Mucosa of rectum (tissue), 2 donors: ENCODE measurements around the gene CHN1.

Experiments
- H3K27ac ChIP-seq, 2 donors: one replicate each; pipeline ENCODE4 v1.7.0; 2013; ENCODE audit warnings: inconsistent platforms in 2 of 2, low read depth in 2 of 2, low read length in 2 of 2
- H3K27me3 ChIP-seq, 2 donors: one replicate each; pipeline ENCODE4 v1.7.0; 2013; ENCODE audit warnings: low read length in 2 of 2; ENCODE audit not compliant: control insufficient read depth in 2 of 2, insufficient read depth in 2 of 2
- H3K36me3 ChIP-seq, 2 donors: one replicate each; pipeline ENCODE4 v1.7.0; 2013; ENCODE audit warnings: low read length in 2 of 2; ENCODE audit not compliant: control insufficient read depth in 2 of 2, insufficient read depth in 2 of 2
- H3K4me1 ChIP-seq, 2 donors: one replicate each; pipeline ENCODE4 v1.7.0; 2013; ENCODE audit warnings: low read length in 2 of 2, mild to moderate bottlenecking in 1 of 2; ENCODE audit not compliant: control insufficient read depth in 2 of 2, insufficient read depth in 2 of 2
- H3K4me3 ChIP-seq, 2 donors: one replicate each; pipeline ENCODE4 v1.7.0; 2013; ENCODE audit warnings: low read length in 2 of 2
- H3K9ac ChIP-seq, 2 donors: one replicate each; pipeline ENCODE4 v1.7.0; 2013; ENCODE audit warnings: low read length in 2 of 2, low read depth in 1 of 2, mild to moderate bottlenecking in 1 of 2
- H3K9me3 ChIP-seq, 2 donors: one replicate each; pipeline ENCODE4 v1.7.0; 2013; ENCODE audit warnings: low read length in 2 of 2; ENCODE audit not compliant: control insufficient read depth in 2 of 2
- donor health status: healthy.
- donor health status: Normal muscosa, but diverticular disease.

Gene CHN1

DNA sequence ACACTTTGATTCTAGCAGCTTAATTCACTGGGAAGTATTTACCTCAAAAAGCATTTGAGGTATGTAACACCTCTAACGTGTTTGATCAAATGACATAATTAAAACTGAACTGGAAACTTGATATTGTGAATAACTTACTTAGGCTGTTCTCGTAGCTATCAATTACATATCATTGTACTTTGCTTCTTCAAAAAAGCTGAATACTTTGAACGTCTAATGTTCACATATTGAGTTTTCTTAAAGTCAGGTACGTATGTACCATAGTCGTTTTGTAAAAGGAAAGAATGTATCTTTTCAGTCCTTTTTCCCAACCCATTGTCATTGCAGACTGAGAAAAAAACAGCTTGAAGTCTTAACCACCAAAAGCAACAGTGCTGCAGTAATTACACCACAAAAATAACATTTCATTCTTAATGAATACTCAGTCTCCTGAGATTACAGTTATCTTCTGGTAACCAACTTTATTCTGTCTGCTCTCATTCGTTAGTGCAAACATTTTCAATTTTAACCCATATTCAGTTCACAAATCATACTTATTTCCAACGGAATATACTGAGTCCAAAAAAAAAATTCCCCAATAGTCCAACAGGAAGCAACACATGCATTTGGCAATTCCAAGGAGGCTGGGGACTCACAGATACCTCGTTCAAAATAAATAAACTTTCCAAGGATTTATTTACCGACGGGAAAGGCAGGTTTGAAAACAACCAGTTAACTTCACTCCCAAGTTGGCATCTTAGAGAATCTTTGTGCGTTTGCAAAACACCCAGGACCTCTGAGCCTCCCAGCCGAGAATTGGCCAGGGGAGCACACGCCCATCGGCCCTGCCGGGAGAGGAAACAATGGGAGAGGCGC, 1.1 kb downstream of the CHN1 start:
- Histone ChIP-seq H3K27ac (no peak overlapping the region), H3K9me3 (no peaks in the 10 kb centered on the region), H3K27me3 (peaks cover 11 to 36% of the 10 kb centered on the region in 2 donors), H3K4me3 (peak overlapping the region in 1 of 2 donors; percentile 8), H3K4me1 (peaks cover 3 to 4% of the 10 kb centered on the region in 2 donors), H3K9ac (no peak overlapping the region), H3K36me3 (no peaks in the 10 kb centered on the region)

DNA sequence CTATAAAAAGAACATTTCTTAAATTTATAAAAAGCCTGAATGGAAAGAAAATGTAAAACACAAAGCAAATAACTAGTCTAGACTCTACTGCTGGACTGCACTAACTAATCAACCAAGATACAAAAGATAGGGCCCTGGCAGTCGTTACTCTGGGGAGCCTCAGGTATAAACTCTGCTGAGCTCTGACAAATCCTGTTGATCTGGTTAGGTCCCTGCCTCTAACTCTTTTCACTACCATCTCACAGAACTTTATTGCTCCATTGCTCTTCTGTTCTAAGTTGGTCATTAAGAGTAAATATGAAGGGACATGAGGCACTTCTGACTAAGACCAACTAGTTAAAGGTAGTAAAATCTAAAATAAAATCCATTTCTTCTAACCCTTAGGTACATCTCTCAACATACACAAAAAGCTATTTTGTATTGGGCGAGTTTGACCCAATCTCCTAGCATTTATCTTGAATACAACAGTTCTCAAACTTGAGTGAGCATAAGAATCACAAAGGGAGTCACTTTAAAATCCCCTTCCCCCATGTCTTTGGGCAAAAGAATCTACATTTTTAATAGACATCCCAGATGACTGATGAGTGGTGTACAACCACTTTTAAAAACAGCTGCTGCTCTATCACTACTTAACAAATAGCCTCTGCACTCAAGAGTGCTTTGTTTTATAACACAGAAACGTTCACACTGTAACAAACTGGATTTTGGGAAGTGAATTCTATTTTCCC, 2.5 kb downstream of the CHN1 start:
- H3K9ac ChIP-seq: no peak overlapping the region
- H3K4me1 ChIP-seq: peaks cover 3 to 4% of the 10 kb centered on the region in 2 donors
- no peak overlapping the region for H3K4me3 ChIP-seq
- no peaks in the 10 kb centered on the region for H3K9me3 ChIP-seq
- peaks cover 5 to 32% of the 10 kb centered on the region in 2 donors for H3K27me3 ChIP-seq
- no peak overlapping the region for H3K27ac ChIP-seq
- no peaks in the 10 kb centered on the region for H3K36me3 ChIP-seq

DNA sequence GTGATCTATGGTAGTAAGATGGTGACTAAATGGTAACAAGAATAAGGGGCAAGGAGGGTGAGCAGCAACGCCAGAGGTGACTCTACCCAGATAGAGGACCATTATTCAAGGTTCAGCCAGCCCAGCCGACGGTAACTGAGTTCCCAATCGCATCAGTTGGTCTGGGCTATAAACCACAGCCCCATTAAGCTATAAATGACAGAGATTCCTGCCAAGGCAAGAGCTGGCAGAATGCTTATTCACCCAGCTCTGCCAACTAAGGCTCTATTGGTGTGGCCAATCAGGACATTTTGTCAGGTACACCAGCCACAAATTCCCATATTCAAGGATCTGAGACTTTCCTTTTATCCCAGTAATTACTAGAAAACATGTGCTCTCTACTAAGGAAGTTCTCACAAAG, 3.6 kb downstream of the CHN1 start:
- Histone ChIP-seq H3K4me1 (peaks cover 3 to 4% of the 10 kb centered on the region in 2 donors), H3K9me3 (no peaks in the 10 kb centered on the region), H3K36me3 (no peaks in the 10 kb centered on the region), H3K27me3 (peaks cover 0 to 27% of the 10 kb centered on the region in 2 donors), H3K9ac (no peak overlapping the region), H3K27ac (no peak overlapping the region), H3K4me3 (no peak overlapping the region)

DNA sequence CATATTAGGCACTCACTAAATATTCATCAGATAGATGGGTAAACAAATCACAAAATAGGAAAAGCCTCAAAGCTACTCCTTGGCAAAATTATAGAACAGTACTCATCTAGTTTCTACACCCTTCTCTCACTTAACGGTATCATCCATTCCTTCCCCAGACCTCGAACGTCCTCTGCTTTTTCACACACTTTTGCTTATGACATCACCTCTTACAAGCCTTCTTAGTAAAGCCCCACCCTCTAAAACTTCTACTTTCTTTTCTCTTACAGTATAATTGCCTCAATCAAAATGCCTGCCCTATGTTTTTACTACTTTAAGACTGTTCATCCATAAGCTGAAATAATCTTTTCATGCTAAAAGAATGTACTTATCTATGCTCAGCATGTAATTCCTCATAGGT, 8.1 kb downstream of the CHN1 start:
- Histone ChIP-seq H3K9ac (no peak overlapping the region), H3K4me1 (no peaks in the 10 kb centered on the region), H3K27ac (no peak overlapping the region), H3K27me3 (peaks cover 0 to 9% of the 10 kb centered on the region in 2 donors), H3K4me3 (no peak overlapping the region), H3K9me3 (no peaks in the 10 kb centered on the region), H3K36me3 (no peaks in the 10 kb centered on the region)

DNA sequence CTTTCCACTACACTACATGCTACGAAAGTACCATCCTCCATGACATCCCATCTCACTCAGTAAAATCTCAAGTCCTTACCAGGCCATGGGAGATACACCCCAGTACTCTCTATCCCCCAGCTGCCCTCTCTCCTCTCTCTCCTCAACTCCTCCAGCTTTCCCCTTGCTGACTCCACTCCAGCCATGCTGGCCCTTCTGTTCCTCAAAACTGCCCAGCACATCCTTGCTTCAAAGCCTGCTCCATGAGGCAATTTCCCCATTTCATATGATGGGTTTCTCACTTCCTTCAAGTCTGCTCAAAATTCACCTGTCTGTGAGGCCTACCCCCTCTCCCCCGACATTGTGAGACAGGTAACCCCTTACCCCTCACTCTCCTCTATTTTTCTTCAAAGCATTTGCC, 8.6 kb downstream of the CHN1 start:
- H3K27ac ChIP-seq: no peak overlapping the region
- H3K9me3 ChIP-seq: no peaks in the 10 kb centered on the region
- H3K9ac ChIP-seq: no peak overlapping the region
- H3K27me3 ChIP-seq: peaks cover 0 to 4% of the 10 kb centered on the region in 2 donors
- H3K4me3 ChIP-seq: no peak overlapping the region
- no peaks in the 10 kb centered on the region for H3K36me3 ChIP-seq
- no peaks in the 10 kb centered on the region for H3K4me1 ChIP-seq

DNA sequence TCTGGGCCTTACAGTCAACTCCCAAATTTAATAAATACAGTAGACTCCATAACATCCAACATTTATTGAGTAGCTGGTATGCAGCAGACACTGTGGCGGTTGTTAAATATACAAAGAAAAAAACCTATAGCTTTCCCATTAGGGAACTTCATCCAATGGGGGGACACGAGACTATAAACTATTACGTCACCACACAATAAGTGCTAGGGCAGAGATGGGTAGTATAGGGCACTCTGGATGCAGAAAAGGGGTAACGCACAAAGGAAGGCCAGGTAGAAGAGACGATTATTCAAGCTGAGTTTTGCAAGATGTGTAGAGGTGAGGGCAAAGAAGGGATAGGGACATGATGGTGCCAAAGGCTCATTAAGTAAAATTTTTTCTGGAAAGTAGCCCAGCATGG, 10.8 kb downstream of the CHN1 start:
- Histone ChIP-seq H3K9ac (no peak overlapping the region), H3K27me3 (no peaks in the 10 kb centered on the region), H3K9me3 (no peaks in the 10 kb centered on the region), H3K36me3 (no peaks in the 10 kb centered on the region), H3K4me1 (peaks cover 0 to 2% of the 10 kb centered on the region in 2 donors), H3K27ac (no peak overlapping the region), H3K4me3 (no peak overlapping the region)

DNA sequence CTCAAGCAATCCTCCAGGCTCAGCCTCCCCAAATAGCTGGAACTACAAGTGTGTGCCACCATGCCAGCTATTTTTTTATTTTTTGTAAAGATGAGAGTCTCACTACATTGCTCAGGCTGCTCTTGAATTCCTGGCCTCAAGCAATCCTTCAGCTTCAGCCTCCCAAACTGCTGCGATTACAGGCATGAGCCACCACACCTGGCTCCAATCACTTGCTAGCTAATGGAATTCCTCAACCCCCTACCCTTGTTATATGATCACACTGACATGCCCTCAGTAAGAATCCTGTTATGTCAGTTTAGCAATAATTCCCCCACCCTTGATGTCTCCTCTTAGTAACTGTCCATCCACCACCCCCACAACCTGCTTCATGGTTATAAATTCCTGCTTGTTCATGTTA, 12.3 kb downstream of the CHN1 start:
- no peaks in the 10 kb centered on the region for H3K9me3 ChIP-seq
- no peak overlapping the region for H3K9ac ChIP-seq
- no peaks in the 10 kb centered on the region for H3K36me3 ChIP-seq
- H3K27me3 ChIP-seq: no peaks in the 10 kb centered on the region
- H3K27ac ChIP-seq: no peak overlapping the region
- H3K4me1 ChIP-seq: peaks cover 0 to 2% of the 10 kb centered on the region in 2 donors
- no peak overlapping the region for H3K4me3 ChIP-seq

DNA sequence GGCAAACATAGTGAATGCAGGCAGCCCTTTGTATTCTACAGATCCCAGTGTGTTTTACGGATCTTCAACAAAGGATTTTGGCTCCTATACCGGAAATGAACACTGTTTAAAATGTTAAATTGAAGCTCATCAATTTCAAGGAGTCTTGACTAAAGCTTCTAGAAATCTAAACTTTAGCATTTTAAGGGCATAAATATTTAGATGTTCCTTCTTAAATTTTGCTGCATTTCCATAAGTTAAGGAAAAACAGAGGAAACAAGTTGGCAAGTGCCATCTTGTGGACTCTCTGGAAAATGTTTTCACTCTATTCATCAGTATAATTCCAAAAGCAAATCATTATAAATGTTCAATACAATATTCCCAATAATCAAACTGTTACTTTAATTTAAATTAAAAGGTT, 19.6 kb downstream of the CHN1 start:
- no peaks in the 10 kb centered on the region for H3K36me3 ChIP-seq
- H3K27ac ChIP-seq: no peak overlapping the region
- no peaks in the 10 kb centered on the region for H3K27me3 ChIP-seq
- H3K4me3 ChIP-seq: no peak overlapping the region
- H3K9ac ChIP-seq: no peak overlapping the region
- H3K4me1 ChIP-seq: peaks cover 0 to 2% of the 10 kb centered on the region in 2 donors
- H3K9me3 ChIP-seq: no peaks in the 10 kb centered on the region

DNA sequence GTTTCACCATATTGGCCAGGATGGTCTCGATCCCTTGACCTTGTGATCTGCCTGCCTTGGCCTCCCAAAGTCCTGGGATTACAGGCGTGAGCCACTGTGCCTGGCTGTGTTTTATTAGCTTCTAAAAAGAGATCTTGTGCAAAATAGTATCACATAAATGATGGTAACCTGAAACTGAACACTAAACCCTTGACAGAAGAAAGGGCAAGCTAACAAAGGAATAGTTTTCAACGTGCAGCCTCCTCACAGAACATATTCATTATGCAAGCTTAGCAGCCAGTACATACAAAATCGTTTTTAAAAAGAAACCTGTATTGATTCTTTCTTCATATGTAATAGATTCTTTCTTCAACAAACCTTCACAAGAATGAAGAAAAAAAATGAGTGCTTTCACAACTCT, 20.6 kb downstream of the CHN1 start:
- Histone ChIP-seq H3K9me3 (no peaks in the 10 kb centered on the region), H3K36me3 (no peaks in the 10 kb centered on the region), H3K4me1 (no peaks in the 10 kb centered on the region), H3K27me3 (no peaks in the 10 kb centered on the region), H3K27ac (no peak overlapping the region), H3K4me3 (no peak overlapping the region), H3K9ac (no peak overlapping the region)

DNA sequence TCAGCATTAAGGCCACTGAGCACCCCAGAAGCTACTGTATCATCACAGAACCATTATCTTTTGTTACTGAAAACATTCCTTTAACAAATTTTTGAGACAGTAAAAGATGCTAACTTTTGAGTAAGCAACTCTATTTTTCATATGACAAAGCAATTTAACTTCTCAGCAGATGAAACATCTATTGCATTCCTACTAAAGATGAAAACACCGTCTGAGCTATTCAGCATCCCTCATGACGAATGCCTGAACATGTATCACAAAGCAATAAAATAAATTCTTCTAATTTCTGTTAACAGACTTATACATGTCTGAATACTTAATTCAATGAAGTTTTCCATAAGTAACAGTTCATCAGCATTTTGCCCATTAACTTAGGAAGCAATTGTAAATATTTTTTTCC, 23.9 kb downstream of the CHN1 start:
- H3K9me3 ChIP-seq: no peaks in the 10 kb centered on the region

More for the DNA sequence above, 23.9 kb downstream of the CHN1 start:
- Histone ChIP-seq H3K9ac (no peak overlapping the region), H3K36me3 (no peaks in the 10 kb centered on the region), H3K4me1 (no peaks in the 10 kb centered on the region), H3K4me3 (no peak overlapping the region), H3K27me3 (no peaks in the 10 kb centered on the region), H3K27ac (no peak overlapping the region)
